Measurements from ENCODE around the gene TMEM203.

TMEM203 gene

GRCh38 chr9:137198051-137198901, 7.2 kb downstream of the TMEM203 start:
- DNase-seq (ENCODE audit: low spot score): no peak
- Histone ChIP-seq H3K4me3 (peak overlapping the region; percentile 83), H3K27ac (no peak overlapping the region)
- no peak for TF ChIP-seq CTCF (IDR thresholded peaks at IDR 0.05)

GRCh38 chr9:137195525-137196220, 9.8 kb downstream of the TMEM203 start:
- TF ChIP-seq CTCF (IDR thresholded peaks at IDR 0.05): no peak
- H3K4me3 ChIP-seq: no peak overlapping the region
- DNase-seq (ENCODE audit: low spot score): no peak
- H3K27ac ChIP-seq: no peak overlapping the region

GRCh38 chr9:137194909-137195308, 10.5 kb downstream of the TMEM203 start:
- no peak for TF ChIP-seq CTCF (IDR thresholded peaks at IDR 0.05)
- Histone ChIP-seq H3K4me3 (no peak overlapping the region), H3K27ac (no peak overlapping the region)
- no peak for DNase-seq (ENCODE audit: low spot score)

GRCh38 chr9:137194388-137194787, 11.1 kb downstream of the TMEM203 start:
- Histone ChIP-seq H3K27ac (no peak overlapping the region), H3K4me3 (no peak overlapping the region)
- DNase-seq (ENCODE audit: low spot score): no peak
- TF ChIP-seq CTCF (IDR thresholded peaks at IDR 0.05): no peak

- H3K4me3 ChIP-seq: no peak overlapping the region
- H3K27ac ChIP-seq: no peak overlapping the region
- DNase-seq (ENCODE audit: low spot score): no peak
- no peak for TF ChIP-seq CTCF (IDR thresholded peaks at IDR 0.05)
These were observed 11.7 kb downstream of the TMEM203 start for GRCh38 chr9:137193771-137194170.

GRCh38 chr9:137192859-137193258, 12.6 kb downstream of the TMEM203 start:
- TF ChIP-seq CTCF (IDR thresholded peaks at IDR 0.05): no peak
- DNase-seq (ENCODE audit: low spot score): no peak
- H3K27ac ChIP-seq: no peak overlapping the region
- no peak overlapping the region for H3K4me3 ChIP-seq

- H3K4me3 ChIP-seq: no peak overlapping the region
- peak overlapping the region in 1 of 2 donors; percentile 1 for H3K27ac ChIP-seq
- no peak for TF ChIP-seq CTCF (IDR thresholded peaks at IDR 0.05)
- DNase-seq (ENCODE audit: low spot score): no peak
These were observed 13.0 kb downstream of the TMEM203 start for GRCh38 chr9:137192448-137192780.

Data from coronary artery (tissue), 2 donors.